Ishikawa (cell line): ENCODE data around the gene REELD1.

Experiments used
- FOXM1 ChIP-seq: IDR thresholded peaks from 2 replicates; pipeline ENCODE4 v1.6.1; 2012; ENCODE audit warnings: low read depth, borderline replicate concordance
- RAD21 ChIP-seq: IDR thresholded peaks from 2 replicates; pipeline ENCODE4 v1.6.1; 2012; ENCODE audit warnings: low read depth
- TAF1 ChIP-seq: IDR thresholded peaks from 2 replicates; pipeline ENCODE4 v1.6.1; 2012; ENCODE audit warnings: low read depth, mild to moderate bottlenecking

DNA sequence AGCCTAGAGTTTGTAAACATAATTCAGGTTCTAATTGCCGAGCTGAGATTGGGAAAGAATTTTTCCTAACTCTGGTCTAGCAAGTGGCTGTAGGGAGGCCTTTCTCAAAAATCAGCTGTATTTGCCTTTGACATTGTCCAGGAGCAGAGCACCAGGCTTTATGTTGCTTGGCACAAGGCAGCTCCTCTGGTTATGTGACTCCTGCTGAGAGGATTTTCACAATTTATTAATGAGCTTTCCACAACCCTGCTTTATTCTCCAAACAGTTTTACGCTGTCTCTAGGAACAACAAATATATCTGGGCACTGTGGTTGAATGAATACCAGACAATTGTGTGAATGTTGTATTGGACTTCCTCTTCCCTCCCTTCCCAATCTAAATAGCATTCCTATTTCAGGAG is 23.9 kb upstream of the REELD1 start:
- TF ChIP-seq FOXM1 (no peak), TAF1 (no peak), RAD21 (no peak)
